GM12892 (cell line): ENCODE results near the gene CHMP2A.

Experiments used
- POLR2A ChIP-seq: IDR thresholded peaks from 2 replicates; pipeline ENCODE4 v1.6.1; 2011; ENCODE audit warnings: low read depth, low read length, control low read depth
- TAF1 ChIP-seq: IDR thresholded peaks from 2 replicates; pipeline ENCODE4 v1.6.1; 2011; ENCODE audit warnings: low read depth, mild to moderate bottlenecking, control low read depth, low read length, borderline replicate concordance

GRCh38 chr19:58545286-58546018 lies 9.5 kb downstream of the CHMP2A start:
- TF ChIP-seq POLR2A (no peak), TAF1 (no peak)
